HepG2 (cell line): ENCODE results near the gene DNAJC4. TPM values are rescaled to one million over a fixed set of nuclear protein-coding genes. Genes with fewer than 3 reads are reported as not detected.

Source experiments
- BORCS8-MEF2B ChIP-seq: sonication (generic); formaldehyde crosslinking; IDR thresholded peaks from 2 replicates; pipeline ENCODE4 v1.8.0; 2022; ENCODE audit warnings: mild to moderate bottlenecking, missing genetic modification reagents
- CENPX ChIP-seq: sonication (generic); formaldehyde crosslinking; IDR thresholded peaks from 2 replicates; pipeline ENCODE4 v1.9.0; 2021; ENCODE audit warnings: mild to moderate bottlenecking, missing genetic modification reagents, moderate library complexity
- GATA4 ChIP-seq: sonication (generic); IDR thresholded peaks from 2 replicates; pipeline ENCODE4 v1.6.1; 2016; ENCODE audit warnings: antibody characterized with exemption, low read depth, borderline replicate concordance
- IRX3 ChIP-seq: sonication (generic); formaldehyde crosslinking; IDR thresholded peaks from 2 replicates; pipeline ENCODE4 v1.8.1; 2023; ENCODE audit warnings: mild to moderate bottlenecking, low read depth, missing genetic modification reagents, borderline replicate concordance
- MAFG ChIP-seq: sonication (generic); formaldehyde crosslinking; IDR thresholded peaks from 2 replicates; pipeline ENCODE4 v1.5.1; 2020; ENCODE audit warnings: mild to moderate bottlenecking, missing genetic modification reagents
- MAZ ChIP-seq, 2 experiments: sonication (generic) in 1 of 2; formaldehyde crosslinking in 1 of 2; IDR thresholded peaks; 2 replicates each; pipeline versions ENCODE4 v1.5.0 to v1.6.1; 2012 to 2020; ENCODE audit warnings: low read depth in 2 of 2, mild to moderate bottlenecking in 2 of 2, borderline replicate concordance in 1 of 2, improper control_type of control experiment in 1 of 2, low read length in 1 of 2, missing genetic modification reagents in 1 of 2, moderate library complexity in 1 of 2
- MBNL3 ChIP-seq: fragments of 250-450 bp; sonication (Bioruptor Pico); conservative IDR thresholded peaks from 2 replicates; pipeline ENCODE4 v1.8.0; 2022; ENCODE audit warnings: mild to moderate bottlenecking, inconsistent platforms
- NFE2L2 ChIP-seq: fragments of 150-350 bp; IDR thresholded peaks from 2 replicates; pipeline ENCODE4 v1.6.1; 2014; ENCODE audit warnings: low read length
- NFIB ChIP-seq: sonication (generic); formaldehyde crosslinking; IDR thresholded peaks from 2 replicates; pipeline ENCODE4 v1.9.0; 2021; ENCODE audit warnings: missing genetic modification reagents, mild to moderate bottlenecking, borderline replicate concordance
- PAWR ChIP-seq: sonication (generic); formaldehyde crosslinking; IDR thresholded peaks from 2 replicates; pipeline ENCODE4 v1.4.0; 2020; ENCODE audit warnings: missing genetic modification reagents, mild to moderate bottlenecking, borderline replicate concordance
- RARA ChIP-seq: IDR thresholded peaks from 2 replicates; pipeline ENCODE4 v1.6.1; 2016; ENCODE audit warnings: missing genetic modification reagents, missing compliant biosample characterization
- SATB2 ChIP-seq: sonication (generic); formaldehyde crosslinking; IDR thresholded peaks from 2 replicates; pipeline ENCODE4 v1.5.0; 2020; ENCODE audit warnings: missing genetic modification reagents
- SMARCC2 ChIP-seq: fragments of 450-650 bp; IDR thresholded peaks from 2 replicates; pipeline ENCODE4 v1.6.1; 2017; ENCODE audit warnings: antibody characterized with exemption, mild to moderate bottlenecking
- TMF1 ChIP-seq: sonication (generic); formaldehyde crosslinking; IDR thresholded peaks from 2 replicates; pipeline ENCODE4 v1.8.1; 2022; ENCODE audit warnings: low read depth, missing genetic modification reagents
- ZNF510 ChIP-seq: sonication (generic); formaldehyde crosslinking; IDR thresholded peaks from 2 replicates; pipeline ENCODE4 v1.4.0; 2020; ENCODE audit warnings: low read depth, mild to moderate bottlenecking, missing genetic modification reagents
- ZNF607 ChIP-seq: sonication (generic); formaldehyde crosslinking; IDR thresholded peaks from 2 replicates; pipeline ENCODE4 v1.5.1; 2020; ENCODE audit warnings: missing genetic modification reagents, mild to moderate bottlenecking, borderline replicate concordance
- polyA plus RNA-seq, 8 experiments: library from polyadenylated mRNA; depleted of rRNA in 3 of 8; stranded (reverse) in 7 of 8; unstranded in 1 of 8; fragments of >200 nt; fragmentation: Illumina TruSeq in 4 of 8; extraction: Trizol in 4 of 8; gene quantifications; 2 replicates each; pipeline versions ENCODE4 v1.2.1 to v1.2.3, GENCODE V29; 2011 to 2016; ENCODE audit warnings: low read depth in 4 of 8, missing spikeins in 1 of 8, mixed read lengths in 1 of 8; ENCODE audit not compliant: insufficient read depth in 1 of 8
- total RNA-seq, 5 experiments: library from RNA; depleted of rRNA; stranded (reverse); fragments of >200 nt; fragmentation: Illumina TruSeq; extraction: Trizol; gene quantifications; 2 replicates each; pipeline ENCODE4 v1.2.3, GENCODE V29; 2016; ENCODE audit warnings: low read depth in 1 of 5
- TF ChIP-seq, protein P1 (sequence below): sonication (generic); formaldehyde crosslinking; IDR thresholded peaks from 2 replicates; pipeline ENCODE4 v1.4.0; 2020; ENCODE audit warnings: mild to moderate bottlenecking, missing genetic modification reagents
- TF ChIP-seq, protein P2 (sequence below): sonication (generic); formaldehyde crosslinking; IDR thresholded peaks from 2 replicates; pipeline ENCODE4 v1.8.0; 2022; ENCODE audit warnings: mild to moderate bottlenecking, missing genetic modification reagents, moderate library complexity
- TF ChIP-seq, protein P3 (sequence below): IDR thresholded peaks from 2 replicates; pipeline ENCODE4 v1.6.1; 2018; ENCODE audit warnings: missing genetic modification reagents
- TF ChIP-seq, protein P4 (sequence below): sonication (generic); formaldehyde crosslinking; IDR thresholded peaks from 2 replicates; pipeline ENCODE4 v1.5.1; 2020; ENCODE audit warnings: missing genetic modification reagents, mild to moderate bottlenecking, borderline replicate concordance
- TF ChIP-seq, protein P5 (sequence below), 2 experiments: sonication (generic) in 1 of 2; formaldehyde crosslinking in 1 of 2; IDR thresholded peaks; 2 replicates each; pipeline versions ENCODE4 v1.4.0 to v1.6.1; 2016 to 2020; ENCODE audit warnings: borderline replicate concordance in 1 of 2, low read depth in 1 of 2, mild to moderate bottlenecking in 1 of 2, missing genetic modification reagents in 1 of 2

Gene DNAJC4
- total and polyA plus RNA-seq, 2 of the 13 experiments (the other 11 are each of a cell fraction or from before 2014, with no cell fraction given) = 10.3 to 60.8 TPM

DNA sequence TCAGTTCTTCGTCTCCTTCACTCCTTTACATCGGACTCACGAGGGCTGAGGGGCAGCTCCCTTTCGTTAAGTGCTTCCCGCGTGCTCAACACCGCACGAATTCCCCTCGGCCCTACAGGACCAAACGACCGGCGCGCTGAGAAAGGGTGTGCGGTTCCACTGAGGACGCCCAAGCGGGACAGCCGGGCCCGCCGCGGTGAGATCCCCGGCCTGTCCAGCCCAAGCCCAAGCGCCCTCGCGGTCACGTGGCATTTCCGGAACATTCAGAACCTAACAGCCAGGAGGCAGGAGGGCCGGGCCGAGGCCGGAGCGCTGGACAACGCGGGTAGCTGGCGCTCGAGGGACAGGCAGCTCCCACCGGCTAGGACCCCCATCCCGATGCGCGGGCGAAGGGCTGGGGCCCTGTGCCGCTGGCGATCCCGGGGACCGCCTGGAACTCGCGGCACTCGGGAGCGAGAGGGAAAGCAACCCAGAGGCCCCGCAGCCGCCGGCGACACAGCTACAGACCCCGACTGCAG lies 45.1 kb upstream of the DNAJC4 start (continued):
- TF ChIP-seq TMF1 (peak; percentile 99), IRX3 (CRISPR knock-in tag) (peak; percentile 97), CENPX (CRISPR knock-in tag) (no peak), RARA (peak; percentile 22; the same call in 1 of the 2 replicates), NFE2L2 (no peak), BORCS8-MEF2B (CRISPR knock-in tag) (peak; percentile 94), NFIB (0 out of 2 replicates have a peak, but pooled peaks have one; percentile 79), MAZ (IDR thresholded peaks at IDR 0.05; ENCODE audit: borderline replicate concordance, low read depth, low read length) (no peak), MAZ (CRISPR knock-in tag; IDR thresholded peaks at IDR 0.05; ENCODE audit: low read depth) (peak; percentile 84), MBNL3 (CRISPR knock-in tag) (no peak), MAFG (CRISPR knock-in tag) (no peak), SATB2 (CRISPR knock-in tag) (peak; percentile 86; the same call in 1 of the 2 replicates), SMARCC2 (no peak), PAWR (CRISPR knock-in tag) (no peak), ZNF510 (peak; percentile 93; the same call in 1 of the 2 replicates), ZNF607 (peak; percentile 94), GATA4 (peak; percentile 77)
- TF ChIP-seq, protein P1, sequence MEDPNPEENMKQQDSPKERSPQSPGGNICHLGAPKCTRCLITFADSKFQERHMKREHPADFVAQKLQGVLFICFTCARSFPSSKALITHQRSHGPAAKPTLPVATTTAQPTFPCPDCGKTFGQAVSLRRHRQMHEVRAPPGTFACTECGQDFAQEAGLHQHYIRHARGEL (CRISPR knock-in tag) = no peak
- TF ChIP-seq, protein P2, sequence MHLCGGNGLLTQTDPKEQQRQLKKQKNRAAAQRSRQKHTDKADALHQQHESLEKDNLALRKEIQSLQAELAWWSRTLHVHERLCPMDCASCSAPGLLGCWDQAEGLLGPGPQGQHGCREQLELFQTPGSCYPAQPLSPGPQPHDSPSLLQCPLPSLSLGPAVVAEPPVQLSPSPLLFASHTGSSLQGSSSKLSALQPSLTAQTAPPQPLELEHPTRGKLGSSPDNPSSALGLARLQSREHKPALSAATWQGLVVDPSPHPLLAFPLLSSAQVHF (CRISPR knock-in tag) = peak; percentile 92
- TF ChIP-seq, protein P3, sequence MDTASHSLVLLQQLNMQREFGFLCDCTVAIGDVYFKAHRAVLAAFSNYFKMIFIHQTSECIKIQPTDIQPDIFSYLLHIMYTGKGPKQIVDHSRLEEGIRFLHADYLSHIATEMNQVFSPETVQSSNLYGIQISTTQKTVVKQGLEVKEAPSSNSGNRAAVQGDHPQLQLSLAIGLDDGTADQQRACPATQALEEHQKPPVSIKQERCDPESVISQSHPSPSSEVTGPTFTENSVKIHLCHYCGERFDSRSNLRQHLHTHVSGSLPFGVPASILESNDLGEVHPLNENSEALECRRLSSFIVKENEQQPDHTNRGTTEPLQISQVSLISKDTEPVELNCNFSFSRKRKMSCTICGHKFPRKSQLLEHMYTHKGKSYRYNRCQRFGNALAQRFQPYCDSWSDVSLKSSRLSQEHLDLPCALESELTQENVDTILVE (CRISPR knock-in tag) = no peak
- TF ChIP-seq, protein P4, sequence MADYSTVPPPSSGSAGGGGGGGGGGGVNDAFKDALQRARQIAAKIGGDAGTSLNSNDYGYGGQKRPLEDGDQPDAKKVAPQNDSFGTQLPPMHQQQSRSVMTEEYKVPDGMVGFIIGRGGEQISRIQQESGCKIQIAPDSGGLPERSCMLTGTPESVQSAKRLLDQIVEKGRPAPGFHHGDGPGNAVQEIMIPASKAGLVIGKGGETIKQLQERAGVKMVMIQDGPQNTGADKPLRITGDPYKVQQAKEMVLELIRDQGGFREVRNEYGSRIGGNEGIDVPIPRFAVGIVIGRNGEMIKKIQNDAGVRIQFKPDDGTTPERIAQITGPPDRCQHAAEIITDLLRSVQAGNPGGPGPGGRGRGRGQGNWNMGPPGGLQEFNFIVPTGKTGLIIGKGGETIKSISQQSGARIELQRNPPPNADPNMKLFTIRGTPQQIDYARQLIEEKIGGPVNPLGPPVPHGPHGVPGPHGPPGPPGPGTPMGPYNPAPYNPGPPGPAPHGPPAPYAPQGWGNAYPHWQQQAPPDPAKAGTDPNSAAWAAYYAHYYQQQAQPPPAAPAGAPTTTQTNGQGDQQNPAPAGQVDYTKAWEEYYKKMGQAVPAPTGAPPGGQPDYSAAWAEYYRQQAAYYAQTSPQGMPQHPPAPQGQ (CRISPR knock-in tag) = 0 out of 2 replicates have a peak, but pooled peaks have one; percentile 79
- TF ChIP-seq, protein P5, sequence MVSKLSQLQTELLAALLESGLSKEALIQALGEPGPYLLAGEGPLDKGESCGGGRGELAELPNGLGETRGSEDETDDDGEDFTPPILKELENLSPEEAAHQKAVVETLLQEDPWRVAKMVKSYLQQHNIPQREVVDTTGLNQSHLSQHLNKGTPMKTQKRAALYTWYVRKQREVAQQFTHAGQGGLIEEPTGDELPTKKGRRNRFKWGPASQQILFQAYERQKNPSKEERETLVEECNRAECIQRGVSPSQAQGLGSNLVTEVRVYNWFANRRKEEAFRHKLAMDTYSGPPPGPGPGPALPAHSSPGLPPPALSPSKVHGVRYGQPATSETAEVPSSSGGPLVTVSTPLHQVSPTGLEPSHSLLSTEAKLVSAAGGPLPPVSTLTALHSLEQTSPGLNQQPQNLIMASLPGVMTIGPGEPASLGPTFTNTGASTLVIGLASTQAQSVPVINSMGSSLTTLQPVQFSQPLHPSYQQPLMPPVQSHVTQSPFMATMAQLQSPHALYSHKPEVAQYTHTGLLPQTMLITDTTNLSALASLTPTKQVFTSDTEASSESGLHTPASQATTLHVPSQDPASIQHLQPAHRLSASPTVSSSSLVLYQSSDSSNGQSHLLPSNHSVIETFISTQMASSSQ (IDR thresholded peaks at IDR 0.05; ENCODE audit: low read depth) = no peak
- TF ChIP-seq, protein P5 (CRISPR knock-in tag; IDR thresholded peaks at IDR 0.05; ENCODE audit: borderline replicate concordance) = peak; percentile 68
